LNCaP clone FGC (cell line): ENCODE data around the gene NOM1.
"Not testable (repeated sequence)": the region's sequence is repeated elsewhere in the genome, so short reads cannot be mapped to it uniquely, and the experiment has no call there.

ENCODE experiments used
- DNase-seq: peaks from one replicate; pipeline ENCODE4 v3.0.0-alpha.2; 2011; ENCODE audit warnings: low read depth
- H3K4me3 ChIP-seq: 2 replicates; pipeline ENCODE4 v1.5.1; 2011; ENCODE audit warnings: mild to moderate bottlenecking, low read depth, low read length, control low read depth
- TF ChIP-seq, protein P1 (sequence below): IDR thresholded peaks from 2 replicates; pipeline ENCODE4 v1.5.1; 2012; ENCODE audit warnings: mild to moderate bottlenecking; ENCODE audit not compliant: control insufficient read depth, insufficient read depth; ENCODE audit errors: extremely low read depth

Gene NOM1

DNA sequence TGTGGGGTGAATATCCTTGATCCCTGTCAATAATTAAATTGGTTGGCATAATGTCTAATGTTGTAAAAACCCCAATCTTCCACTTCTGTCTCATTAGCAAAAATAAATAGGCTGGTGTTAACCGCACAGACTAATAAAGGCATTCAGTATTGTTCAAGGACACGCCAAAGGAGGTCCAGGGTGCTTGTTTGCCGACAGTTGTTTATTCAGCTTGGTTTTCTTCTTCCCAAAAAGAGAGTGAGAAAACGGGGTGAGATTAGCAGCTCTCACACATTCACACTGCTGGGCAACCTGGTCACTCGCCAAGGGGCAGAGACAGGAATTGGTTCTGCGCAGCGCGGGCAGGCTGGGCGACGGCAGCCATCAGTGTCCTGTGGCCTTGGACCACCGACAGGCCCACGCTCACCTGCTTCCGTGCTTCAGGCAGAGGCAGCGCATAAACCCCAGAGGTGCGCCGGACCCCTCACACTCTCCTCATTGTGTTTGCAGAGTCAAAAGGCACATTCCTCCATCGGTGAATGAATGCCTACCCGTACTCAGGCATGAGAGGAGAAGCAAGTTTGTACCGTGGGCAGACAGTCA is 30.3 kb upstream of the NOM1 start:
- TF ChIP-seq, protein P1, sequence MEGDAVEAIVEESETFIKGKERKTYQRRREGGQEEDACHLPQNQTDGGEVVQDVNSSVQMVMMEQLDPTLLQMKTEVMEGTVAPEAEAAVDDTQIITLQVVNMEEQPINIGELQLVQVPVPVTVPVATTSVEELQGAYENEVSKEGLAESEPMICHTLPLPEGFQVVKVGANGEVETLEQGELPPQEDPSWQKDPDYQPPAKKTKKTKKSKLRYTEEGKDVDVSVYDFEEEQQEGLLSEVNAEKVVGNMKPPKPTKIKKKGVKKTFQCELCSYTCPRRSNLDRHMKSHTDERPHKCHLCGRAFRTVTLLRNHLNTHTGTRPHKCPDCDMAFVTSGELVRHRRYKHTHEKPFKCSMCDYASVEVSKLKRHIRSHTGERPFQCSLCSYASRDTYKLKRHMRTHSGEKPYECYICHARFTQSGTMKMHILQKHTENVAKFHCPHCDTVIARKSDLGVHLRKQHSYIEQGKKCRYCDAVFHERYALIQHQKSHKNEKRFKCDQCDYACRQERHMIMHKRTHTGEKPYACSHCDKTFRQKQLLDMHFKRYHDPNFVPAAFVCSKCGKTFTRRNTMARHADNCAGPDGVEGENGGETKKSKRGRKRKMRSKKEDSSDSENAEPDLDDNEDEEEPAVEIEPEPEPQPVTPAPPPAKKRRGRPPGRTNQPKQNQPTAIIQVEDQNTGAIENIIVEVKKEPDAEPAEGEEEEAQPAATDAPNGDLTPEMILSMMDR: no peak
- no peak for DNase-seq

DNA sequence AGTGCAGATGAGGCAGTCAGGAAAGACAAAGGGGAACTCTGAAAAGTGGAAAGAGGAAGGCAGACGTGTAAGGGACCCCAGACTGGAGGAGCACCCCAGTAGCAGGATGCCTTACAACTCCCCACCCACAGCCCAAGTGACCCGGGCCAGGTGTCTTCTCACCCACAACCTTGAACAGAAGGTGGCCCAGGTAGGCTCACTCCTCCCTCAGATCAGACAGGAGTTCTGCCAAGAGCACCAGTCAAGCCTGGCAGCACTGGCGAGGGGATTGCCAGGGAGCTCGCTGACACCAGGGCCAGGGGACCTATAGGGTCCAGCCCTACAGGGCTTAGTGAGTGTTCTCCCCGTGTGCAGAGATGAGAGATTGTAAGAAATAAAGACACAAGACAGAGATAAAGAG is 29.4 kb upstream of the NOM1 start:
- no peak overlapping the region for H3K4me3 ChIP-seq
- TF ChIP-seq, protein P1: no peak
- no peak for DNase-seq

More for the DNA sequence above, 30.3 kb upstream of the NOM1 start:
- H3K4me3 ChIP-seq: no peak overlapping the region

DNA sequence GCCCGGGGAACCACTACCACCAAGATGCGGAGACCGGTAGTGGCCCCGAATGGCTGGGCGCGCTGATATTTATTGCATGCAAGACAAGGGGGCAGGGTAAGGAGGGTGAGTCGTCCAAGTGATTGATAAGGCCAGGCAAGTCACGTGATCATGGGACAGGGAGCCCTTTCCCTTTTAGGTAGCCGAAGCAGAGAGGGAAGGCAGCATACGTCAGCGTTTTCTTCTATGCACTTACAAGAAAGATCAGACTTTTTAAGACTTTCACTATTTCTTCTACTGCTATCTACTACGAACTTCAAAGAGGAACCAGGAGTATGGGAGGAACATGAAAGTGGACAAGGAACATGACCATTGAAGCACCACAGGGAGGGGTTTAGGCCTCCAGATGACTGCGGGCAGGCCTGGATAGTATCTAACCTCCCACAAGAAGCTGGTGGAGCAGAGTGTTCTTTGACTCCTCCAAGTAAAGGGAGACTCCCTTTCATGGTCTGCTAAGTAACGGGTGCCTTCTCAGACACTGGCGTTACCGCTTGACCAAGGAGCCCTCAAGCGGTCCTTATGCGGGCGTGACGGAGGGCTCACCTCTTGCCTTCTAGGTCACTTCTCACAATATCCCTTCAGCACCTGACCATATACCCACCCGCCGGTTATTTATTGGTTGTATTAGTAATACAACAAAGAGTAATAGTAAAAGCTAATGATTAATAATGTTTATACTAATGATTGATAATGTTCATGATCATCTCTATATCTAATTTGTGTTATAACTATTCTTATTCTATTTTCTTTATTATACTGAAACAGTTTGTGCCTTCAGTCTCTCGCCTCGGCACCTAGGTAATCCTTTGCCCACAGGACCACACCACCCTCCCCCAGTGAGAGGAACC is 28.8 kb upstream of the NOM1 start:
- DNase-seq, H3K4me3 ChIP-seq: not testable (repeated sequence)

DNA sequence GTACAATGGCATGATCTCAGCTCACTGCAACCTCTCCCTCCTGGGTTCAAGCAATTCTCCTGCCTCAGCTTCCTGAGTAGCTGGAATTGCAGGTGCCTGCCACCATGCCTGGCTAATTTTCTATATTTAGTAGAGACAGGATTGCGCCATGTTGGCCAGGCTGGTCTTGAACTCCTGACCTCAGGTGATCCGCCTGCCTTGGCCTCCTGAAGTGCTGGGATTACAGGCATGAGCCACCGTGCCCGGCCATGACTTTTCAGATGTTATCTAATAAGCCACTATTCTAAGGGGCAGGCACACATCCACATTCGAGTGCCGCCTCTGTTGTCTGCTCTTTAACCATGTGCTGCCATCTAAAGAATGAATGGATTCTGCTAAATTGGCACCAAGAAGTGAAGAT is 27.2 kb upstream of the NOM1 start:
- not testable (repeated sequence) for DNase-seq, H3K4me3 ChIP-seq

DNA sequence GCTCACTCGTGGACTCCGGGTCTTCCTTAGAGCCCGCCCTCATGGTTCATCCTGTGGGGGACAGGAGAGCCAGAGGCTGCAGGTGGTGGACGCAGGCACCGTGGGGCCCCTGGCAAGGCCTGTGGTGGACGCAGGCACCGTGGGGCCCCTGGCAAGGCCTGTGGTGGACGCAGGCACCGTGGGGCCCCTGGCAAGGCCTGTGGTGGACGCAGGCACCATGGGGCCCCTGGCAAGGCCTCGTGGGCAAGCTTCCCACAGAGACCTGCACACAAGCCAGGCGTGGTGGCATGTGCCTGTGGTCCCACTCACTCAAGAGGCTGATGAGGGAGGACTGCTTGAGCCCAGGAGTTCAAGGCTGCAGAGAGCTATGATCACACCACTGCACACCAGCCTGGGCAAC is 23.7 kb upstream of the NOM1 start:
- DNase-seq, H3K4me3 ChIP-seq: not testable (repeated sequence)

DNA sequence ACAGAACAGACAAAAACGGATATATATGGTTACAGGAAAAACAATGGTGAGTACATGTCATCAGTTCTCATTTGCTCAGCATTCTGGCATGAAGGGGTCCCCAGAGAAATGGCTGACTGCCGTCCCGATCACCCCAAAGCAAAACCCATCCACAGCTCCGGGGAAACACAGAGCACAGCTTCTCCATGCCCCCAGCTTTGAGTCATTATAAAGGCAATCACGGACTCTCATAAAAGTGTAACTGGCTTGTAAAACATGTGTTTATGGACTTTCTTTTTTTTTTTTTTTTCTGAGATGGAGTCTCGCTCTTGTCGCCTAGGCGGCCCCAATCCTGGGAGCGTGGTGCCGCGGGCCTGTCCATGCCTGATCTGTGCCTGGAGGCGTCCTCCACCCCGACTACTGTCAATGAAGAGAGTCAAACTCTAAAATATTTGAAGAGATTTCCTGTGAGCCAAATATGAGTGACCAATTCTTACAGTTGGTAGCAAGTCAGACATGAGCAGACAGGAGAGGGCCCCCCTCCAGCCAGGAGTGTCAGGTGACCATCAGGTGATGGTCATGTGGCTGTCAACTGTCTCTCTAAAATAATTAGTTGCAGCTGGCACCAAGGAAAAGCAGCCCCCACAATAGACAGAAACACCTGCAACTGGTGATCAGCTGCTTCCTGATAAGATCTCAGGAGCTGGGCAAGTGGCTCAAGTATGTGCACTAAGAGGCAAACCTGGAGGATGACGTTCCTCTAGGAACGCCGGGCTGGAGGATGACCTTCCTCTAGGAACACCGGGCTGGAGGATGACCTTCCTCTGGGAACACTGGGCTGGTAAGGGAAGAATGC is 21.7 kb upstream of the NOM1 start:
- DNase-seq: no peak
- TF ChIP-seq, protein P1: no peak

DNA sequence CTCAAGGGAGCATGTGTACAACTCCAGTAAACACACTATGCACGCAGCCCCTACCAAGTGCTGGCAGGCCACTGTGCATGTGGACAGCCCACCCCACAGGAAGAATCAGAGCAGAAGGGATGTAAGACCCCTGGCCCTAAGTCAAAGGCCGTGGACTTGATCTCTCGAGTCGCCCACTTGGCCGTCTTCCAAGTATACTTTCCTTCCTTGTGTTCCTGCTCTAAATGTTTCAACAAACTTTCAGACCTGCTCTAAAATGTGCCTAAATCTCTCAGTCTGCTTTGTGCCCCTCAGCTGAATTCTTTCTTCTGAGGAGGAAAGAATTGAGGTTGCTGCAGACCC is 21.1 kb upstream of the NOM1 start:
- no peak overlapping the region for H3K4me3 ChIP-seq
- TF ChIP-seq, protein P1: no peak
- DNase-seq: no peak

More for the DNA sequence above, 21.7 kb upstream of the NOM1 start:
- no peak overlapping the region for H3K4me3 ChIP-seq

DNA sequence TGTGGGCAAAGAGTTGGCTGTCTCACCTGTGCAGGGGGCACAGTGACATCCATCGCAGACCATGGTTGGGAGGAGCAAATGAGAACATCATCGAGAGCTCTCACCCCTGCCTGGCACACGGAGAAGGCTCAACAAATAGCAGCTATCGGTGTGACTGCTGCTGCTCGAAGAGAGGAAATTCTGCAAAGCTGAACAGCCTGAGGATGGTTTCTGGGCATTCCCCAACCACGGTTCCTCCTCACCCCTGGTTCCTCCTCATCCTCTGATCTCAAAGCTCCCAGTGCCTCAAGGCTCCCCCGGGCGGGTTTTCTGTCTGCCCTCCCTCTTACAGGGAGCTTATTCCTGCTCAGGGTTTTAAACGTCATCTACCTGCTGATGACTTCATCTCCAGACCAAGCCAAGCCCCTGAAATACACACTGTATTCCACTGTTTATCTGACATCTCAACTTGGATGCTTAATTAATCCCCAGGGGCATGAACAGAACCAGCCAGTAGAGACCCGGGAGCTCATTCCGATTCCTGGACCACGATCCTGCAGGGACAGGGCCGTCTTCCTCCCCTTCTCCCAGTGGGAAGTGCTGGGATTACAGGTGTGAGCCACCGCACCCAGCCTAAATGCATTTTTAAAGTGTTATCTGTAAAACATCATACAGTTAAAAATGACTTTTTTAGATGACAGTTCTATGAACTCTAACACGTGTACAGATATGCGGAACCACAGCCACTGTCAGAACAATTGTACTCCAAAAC is 19.5 kb upstream of the NOM1 start:
- TF ChIP-seq, protein P1: no peak
- no peak overlapping the region for H3K4me3 ChIP-seq
- no peak for DNase-seq
